Neural cell (in vitro differentiated cells): Measurements from ENCODE around the gene EGR4. TPM values are rescaled to one million over a fixed set of nuclear protein-coding genes. Genes with fewer than 3 reads are reported as not detected.
"Not testable (repeated sequence)": the region's sequence is repeated elsewhere in the genome, so short reads cannot be mapped to it uniquely, and the experiment has no call there.

Source experiments
- H2AFZ ChIP-seq: fragments of 200-600, 300-800 bp; sonication (generic), shearing (Covaris generic); 2 replicates; pipeline ENCODE4 v1.6.0; 2014; ENCODE audit warnings: low read depth, mild to moderate bottlenecking, antibody characterized with exemption, low read length, moderate library complexity
- H3F3A ChIP-seq: fragments of 200-600 bp; shearing (Covaris generic); 2 replicates; pipeline ENCODE4 v1.6.1; 2016; ENCODE audit warnings: mild to moderate bottlenecking, moderate library complexity, mixed read lengths, antibody characterized with exemption, low read length; ENCODE audit not compliant: insufficient read depth, poor library complexity, severe bottlenecking
- H3K27ac ChIP-seq: fragments of 200-600, 300-800 bp; sonication (generic), shearing (Covaris generic); 2 replicates; pipeline ENCODE4 v1.5.1; 2014; ENCODE audit warnings: mild to moderate bottlenecking, low read length, moderate library complexity
- H3K27me3 ChIP-seq: fragments of 300-800, 200-600 bp; sonication (generic), shearing (Covaris generic); 2 replicates; pipeline ENCODE4 v1.6.0; 2014; ENCODE audit warnings: mild to moderate bottlenecking, low read depth, low read length, moderate library complexity; ENCODE audit not compliant: insufficient read depth
- H3K36me3 ChIP-seq: fragments of 300-800, 200-600 bp; sonication (generic), shearing (Covaris generic); 2 replicates; pipeline ENCODE4 v1.5.1; 2014; ENCODE audit warnings: mild to moderate bottlenecking, antibody characterized with exemption, low read length, moderate library complexity; ENCODE audit not compliant: insufficient read depth
- H3K4me2 ChIP-seq: fragments of 300-800, 200-600 bp; sonication (generic), shearing (Covaris generic); 2 replicates; pipeline ENCODE4 v1.6.0; 2014; ENCODE audit warnings: mild to moderate bottlenecking, low read length
- H3K4me3 ChIP-seq: fragments of 300-800, 200-600 bp; sonication (generic), shearing (Covaris generic); 2 replicates; pipeline ENCODE4 v1.5.1; 2014; ENCODE audit warnings: mild to moderate bottlenecking, low read length, moderate library complexity
- H3K79me2 ChIP-seq: fragments of 200-600 bp; shearing (Covaris generic); replicated peaks from 2 replicates; pipeline ENCODE4 v1.6.0; 2014; ENCODE audit warnings: mild to moderate bottlenecking, low read length, moderate library complexity; ENCODE audit not compliant: insufficient read depth
- H3K9ac ChIP-seq: fragments of 300-800, 200-600 bp; sonication (generic), shearing (Covaris generic); 2 replicates; pipeline ENCODE4 v1.6.1; 2016; ENCODE audit warnings: mild to moderate bottlenecking, low read length, mixed read lengths
- H3K9me2 ChIP-seq: fragments of 200-600 bp; shearing (Covaris generic); 2 replicates; pipeline ENCODE4 v1.6.1; 2016; ENCODE audit warnings: mild to moderate bottlenecking, low read length, mixed read lengths; ENCODE audit not compliant: insufficient read depth
- H3K9me3 ChIP-seq: fragments of 200-600, 300-800 bp; sonication (generic), shearing (Covaris generic); 2 replicates; pipeline ENCODE4 v1.6.1; 2016; ENCODE audit warnings: mild to moderate bottlenecking, mixed run types, low read length, moderate library complexity, mixed read lengths
- H4K20me1 ChIP-seq: fragments of 200-600 bp; shearing (Covaris generic); 2 replicates; pipeline ENCODE4 v1.6.1; 2016; ENCODE audit warnings: mild to moderate bottlenecking, mixed run types; ENCODE audit not compliant: insufficient read depth
- CTCF ChIP-seq: fragments of 450-650 bp; IDR thresholded peaks from 2 replicates; pipeline ENCODE4 v1.5.1; 2014; ENCODE audit warnings: antibody characterized with exemption, mild to moderate bottlenecking, moderate library complexity; ENCODE audit not compliant: poor library complexity, severe bottlenecking
- EP300 ChIP-seq: fragments of 450-650 bp; conservative IDR thresholded peaks from 2 replicates; pipeline ENCODE4 v1.6.1; 2014; ENCODE audit warnings: antibody characterized with exemption, mild to moderate bottlenecking, moderate library complexity; ENCODE audit not compliant: poor library complexity, severe bottlenecking
- EZH2 ChIP-seq: fragments of 200-600, 300-800 bp; shearing (Covaris generic), sonication (generic); IDR thresholded peaks from 2 replicates; pipeline ENCODE4 v1.6.1; 2014; ENCODE audit warnings: antibody characterized with exemption, low read length, borderline replicate concordance, mild to moderate bottlenecking; ENCODE audit not compliant: insufficient read depth, poor library complexity, severe bottlenecking
- MXI1 ChIP-seq: fragments of 450-650 bp; conservative IDR thresholded peaks from 2 replicates; pipeline ENCODE4 v1.6.1; 2014; ENCODE audit warnings: antibody characterized with exemption, mild to moderate bottlenecking; ENCODE audit not compliant: poor library complexity, severe bottlenecking
- POLR2AphosphoS5 ChIP-seq: IDR thresholded peaks from 2 replicates; pipeline ENCODE4 v1.6.1; 2012
- RAD21 ChIP-seq: fragments of 450-650 bp; conservative IDR thresholded peaks from 2 replicates; pipeline ENCODE4 v1.6.1; 2014; ENCODE audit warnings: antibody characterized with exemption, mild to moderate bottlenecking, moderate library complexity
- SMC3 ChIP-seq: fragments of 450-650 bp; conservative IDR thresholded peaks from 2 replicates; pipeline ENCODE4 v1.6.1; 2014; ENCODE audit warnings: antibody characterized with exemption, mild to moderate bottlenecking, moderate library complexity; ENCODE audit not compliant: poor library complexity
- TAF1 ChIP-seq: IDR thresholded peaks from 2 replicates; pipeline ENCODE4 v1.6.1; 2012; ENCODE audit warnings: low read depth
- polyA plus RNA-seq: library from polyadenylated mRNA; depleted of rRNA; stranded (reverse); fragments of >200 nt; gene quantifications from 2 replicates; pipeline ENCODE4 v1.2.3, GENCODE V29; 2014
- TF ChIP-seq, protein P1 (sequence below): IDR thresholded peaks from 2 replicates; pipeline ENCODE4 v1.6.1; 2012; ENCODE audit warnings: borderline replicate concordance

Gene EGR4
- polyA plus RNA-seq, 1 donor from 2014 or later = not detected

- H3K9me3 ChIP-seq = no peaks in the 10 kb centered on the region
- H2AFZ ChIP-seq = no peak overlapping the region
- no peaks in the 10 kb centered on the region for H3K9me2 ChIP-seq
- TF ChIP-seq POLR2AphosphoS5 = no peak
- no peak for TF ChIP-seq SMC3
- no peak for TF ChIP-seq TAF1
- TF ChIP-seq, protein P1, sequence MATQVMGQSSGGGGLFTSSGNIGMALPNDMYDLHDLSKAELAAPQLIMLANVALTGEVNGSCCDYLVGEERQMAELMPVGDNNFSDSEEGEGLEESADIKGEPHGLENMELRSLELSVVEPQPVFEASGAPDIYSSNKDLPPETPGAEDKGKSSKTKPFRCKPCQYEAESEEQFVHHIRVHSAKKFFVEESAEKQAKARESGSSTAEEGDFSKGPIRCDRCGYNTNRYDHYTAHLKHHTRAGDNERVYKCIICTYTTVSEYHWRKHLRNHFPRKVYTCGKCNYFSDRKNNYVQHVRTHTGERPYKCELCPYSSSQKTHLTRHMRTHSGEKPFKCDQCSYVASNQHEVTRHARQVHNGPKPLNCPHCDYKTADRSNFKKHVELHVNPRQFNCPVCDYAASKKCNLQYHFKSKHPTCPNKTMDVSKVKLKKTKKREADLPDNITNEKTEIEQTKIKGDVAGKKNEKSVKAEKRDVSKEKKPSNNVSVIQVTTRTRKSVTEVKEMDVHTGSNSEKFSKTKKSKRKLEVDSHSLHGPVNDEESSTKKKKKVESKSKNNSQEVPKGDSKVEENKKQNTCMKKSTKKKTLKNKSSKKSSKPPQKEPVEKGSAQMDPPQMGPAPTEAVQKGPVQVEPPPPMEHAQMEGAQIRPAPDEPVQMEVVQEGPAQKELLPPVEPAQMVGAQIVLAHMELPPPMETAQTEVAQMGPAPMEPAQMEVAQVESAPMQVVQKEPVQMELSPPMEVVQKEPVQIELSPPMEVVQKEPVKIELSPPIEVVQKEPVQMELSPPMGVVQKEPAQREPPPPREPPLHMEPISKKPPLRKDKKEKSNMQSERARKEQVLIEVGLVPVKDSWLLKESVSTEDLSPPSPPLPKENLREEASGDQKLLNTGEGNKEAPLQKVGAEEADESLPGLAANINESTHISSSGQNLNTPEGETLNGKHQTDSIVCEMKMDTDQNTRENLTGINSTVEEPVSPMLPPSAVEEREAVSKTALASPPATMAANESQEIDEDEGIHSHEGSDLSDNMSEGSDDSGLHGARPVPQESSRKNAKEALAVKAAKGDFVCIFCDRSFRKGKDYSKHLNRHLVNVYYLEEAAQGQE = no peak
- no peak for TF ChIP-seq CTCF
- no peak for TF ChIP-seq EZH2
- TF ChIP-seq EP300 = no peak
- no peak for TF ChIP-seq MXI1
- no peak for TF ChIP-seq RAD21
- H3F3A ChIP-seq = no peaks in the 10 kb centered on the region
- no peak overlapping the region for H3K4me3 ChIP-seq
- no peak overlapping the region for H3K4me2 ChIP-seq
- no peaks in the 10 kb centered on the region for H4K20me1 ChIP-seq
- H3K9ac ChIP-seq = no peak overlapping the region
- H3K79me2 ChIP-seq = no peaks in the 10 kb centered on the region
- H3K36me3 ChIP-seq = no peaks in the 10 kb centered on the region
- H3K27me3 ChIP-seq = peaks cover 16% of the 10 kb centered on the region
- no peak overlapping the region for H3K27ac ChIP-seq
Observed at GRCh38 chr2:73264332-73264606, 29.1 kb downstream of the EGR4 start.

GRCh38 chr2:73263540-73264331 is 29.6 kb downstream of the EGR4 start:
- Histone ChIP-seq H4K20me1 (no peaks in the 10 kb centered on the region), H3K27ac (no peak overlapping the region), H2AFZ (no peak overlapping the region), H3K27me3 (peaks cover 12% of the 10 kb centered on the region), H3K36me3 (no peaks in the 10 kb centered on the region), H3F3A (no peaks in the 10 kb centered on the region), H3K9me3 (no peaks in the 10 kb centered on the region), H3K9me2 (no peaks in the 10 kb centered on the region), H3K4me2 (no peak overlapping the region), H3K4me3 (no peak overlapping the region), H3K9ac (no peak overlapping the region), H3K79me2 (no peaks in the 10 kb centered on the region)
- TF ChIP-seq RAD21 = no peak

GRCh38 chr2:73262691-73263429 is 30.5 kb downstream of the EGR4 start:
- H3K27ac ChIP-seq, H3K27me3 ChIP-seq, H3F3A ChIP-seq, H3K4me3 ChIP-seq, H4K20me1 ChIP-seq, H3K9me3 ChIP-seq, H3K79me2 ChIP-seq, H3K9ac ChIP-seq, H3K4me2 ChIP-seq, H3K36me3 ChIP-seq, H2AFZ ChIP-seq, H3K9me2 ChIP-seq: not testable (repeated sequence)
